Activated CD8-positive, alpha-beta memory T cell treated with anti-CD3 and anti-CD28 coated beads for 4 hours (primary cell): Measurements from ENCODE around the gene EPB41L2.
A peak's percentile ranks its signal among the peaks of the same experiment; 100 is the strongest.
"Not testable (repeated sequence)": the region's sequence is repeated elsewhere in the genome, so short reads cannot be mapped to it uniquely, and the experiment has no call there.

ENCODE experiments used
- DNase-seq, 2 donors: peaks; one replicate each; pipeline ENCODE4 v3.0.0-alpha.2; 2020; ENCODE audit warnings: low read depth in 2 of 2

The EPB41L2 gene

DNA sequence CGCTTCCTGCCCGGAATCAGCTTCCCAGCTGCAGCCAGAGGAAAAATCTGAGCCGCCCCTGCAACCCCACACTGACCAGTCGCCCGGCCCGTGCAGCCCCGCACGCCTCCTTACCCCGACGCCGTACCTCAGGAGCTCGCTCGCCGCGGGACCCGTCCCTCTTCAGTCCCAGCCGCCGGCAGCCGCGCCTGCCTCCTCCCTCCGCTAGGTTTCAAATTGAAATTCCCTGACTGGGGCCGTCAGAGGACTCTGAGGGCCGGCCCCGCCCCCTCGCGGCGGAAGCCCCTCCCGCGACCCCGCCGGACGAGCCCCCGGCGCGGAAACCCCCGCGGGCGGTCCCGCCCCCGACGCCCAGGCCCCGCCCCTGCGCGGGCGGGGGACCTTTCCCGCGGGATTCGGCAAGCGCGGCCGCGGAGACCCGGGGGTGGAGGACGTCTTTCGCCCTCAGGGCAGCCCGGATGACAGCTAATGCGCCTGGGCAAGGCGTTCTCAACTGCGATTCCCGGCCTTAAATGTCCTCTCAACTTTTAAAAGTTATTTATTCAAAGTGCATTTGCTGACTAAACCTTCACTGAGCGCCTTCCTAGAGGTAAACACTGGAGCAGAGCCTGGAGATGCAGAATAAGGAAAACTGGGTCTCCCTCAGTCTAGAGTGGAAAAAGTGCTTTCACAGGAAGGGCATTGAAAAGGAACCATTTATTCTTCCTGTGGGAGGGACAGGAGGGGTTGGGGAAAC, at the start of gene EPB41L2:
Gene EPB41L2 (minus strand): TSS at position 218 of the 736 bp plus-strand sequence. CDS start 106,760 bp downstream, outside the sequence.
- DNase-seq, result peak; percentile 60 to 65

DNA sequence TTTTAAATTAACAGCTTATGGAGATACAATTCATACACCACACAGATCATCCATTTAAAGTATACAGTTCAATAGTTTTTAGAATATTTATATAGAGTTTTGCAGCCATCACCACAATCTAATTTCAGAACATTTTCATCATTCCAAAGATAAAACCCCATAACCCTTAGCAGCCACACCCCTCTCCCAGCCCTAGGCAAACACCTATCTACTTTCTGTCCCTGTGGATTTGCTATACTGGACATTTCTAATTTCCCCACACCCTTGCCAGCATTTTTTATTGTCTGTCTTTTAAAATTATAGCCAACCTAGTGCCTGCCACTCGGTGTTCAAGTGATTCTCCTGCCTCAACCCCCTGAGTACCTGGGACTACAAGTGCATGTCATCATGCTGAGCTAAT, 49.2 kb upstream of the EPB41L2 start:
- DNase-seq, result no peak

DNA sequence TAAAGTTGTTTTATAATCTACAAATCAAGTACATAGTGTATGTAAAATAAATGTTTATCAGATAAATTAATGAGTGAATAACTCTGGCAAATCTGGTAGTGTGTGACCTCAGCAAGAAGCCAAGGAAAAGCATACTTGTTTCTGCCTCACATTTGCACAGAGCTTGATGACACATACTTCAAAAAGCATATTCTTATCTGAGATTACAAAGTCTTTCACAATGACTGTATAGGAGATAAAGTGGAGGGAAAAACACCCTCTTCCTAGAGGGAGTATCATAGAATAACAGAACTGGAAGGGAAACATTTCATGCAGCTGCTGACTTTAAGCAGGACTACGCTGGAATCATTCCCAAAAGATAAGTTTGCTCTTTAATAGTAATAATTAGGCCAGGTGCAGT, 44.1 kb upstream of the EPB41L2 start:
- no peak for DNase-seq

DNA sequence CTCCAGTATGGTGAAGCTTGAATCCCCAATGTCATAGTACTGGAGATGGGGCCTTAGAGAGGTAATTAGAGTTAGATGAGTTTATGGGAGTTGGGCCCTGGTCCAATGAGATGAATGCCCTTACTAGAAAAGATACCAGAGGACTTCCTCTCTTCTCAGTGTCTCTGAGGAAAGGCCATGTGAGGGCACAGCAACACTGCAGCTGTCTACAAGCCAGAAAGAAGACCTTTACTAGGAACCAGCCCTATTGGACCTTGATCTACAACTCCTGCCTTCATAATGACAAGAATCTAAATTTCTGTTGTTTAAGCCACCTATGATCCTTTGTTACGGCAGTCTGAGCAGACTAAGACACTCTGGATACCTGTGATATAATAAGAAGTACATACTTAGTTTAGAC, 40.9 kb upstream of the EPB41L2 start:
- DNase-seq, result no peak

DNA sequence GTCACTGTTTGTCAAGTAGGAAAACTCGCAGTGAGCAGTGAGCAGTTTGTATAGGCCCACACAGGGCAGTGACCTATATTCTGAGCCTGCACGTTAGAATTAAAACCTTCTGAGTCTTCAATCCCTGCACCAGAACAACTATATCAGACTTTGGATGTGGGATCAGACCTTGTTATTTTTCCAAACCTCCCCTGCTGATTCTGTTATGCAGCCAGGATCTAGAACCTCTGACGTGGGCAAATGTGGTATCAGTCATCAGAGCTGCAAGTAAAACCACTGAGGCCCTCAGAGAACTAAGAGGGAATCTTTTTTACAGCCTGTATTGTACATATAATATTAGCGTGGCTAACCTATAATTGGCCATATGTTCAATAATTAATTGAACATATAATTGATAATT, 40.3 kb upstream of the EPB41L2 start:
- DNase-seq, result no peak

DNA sequence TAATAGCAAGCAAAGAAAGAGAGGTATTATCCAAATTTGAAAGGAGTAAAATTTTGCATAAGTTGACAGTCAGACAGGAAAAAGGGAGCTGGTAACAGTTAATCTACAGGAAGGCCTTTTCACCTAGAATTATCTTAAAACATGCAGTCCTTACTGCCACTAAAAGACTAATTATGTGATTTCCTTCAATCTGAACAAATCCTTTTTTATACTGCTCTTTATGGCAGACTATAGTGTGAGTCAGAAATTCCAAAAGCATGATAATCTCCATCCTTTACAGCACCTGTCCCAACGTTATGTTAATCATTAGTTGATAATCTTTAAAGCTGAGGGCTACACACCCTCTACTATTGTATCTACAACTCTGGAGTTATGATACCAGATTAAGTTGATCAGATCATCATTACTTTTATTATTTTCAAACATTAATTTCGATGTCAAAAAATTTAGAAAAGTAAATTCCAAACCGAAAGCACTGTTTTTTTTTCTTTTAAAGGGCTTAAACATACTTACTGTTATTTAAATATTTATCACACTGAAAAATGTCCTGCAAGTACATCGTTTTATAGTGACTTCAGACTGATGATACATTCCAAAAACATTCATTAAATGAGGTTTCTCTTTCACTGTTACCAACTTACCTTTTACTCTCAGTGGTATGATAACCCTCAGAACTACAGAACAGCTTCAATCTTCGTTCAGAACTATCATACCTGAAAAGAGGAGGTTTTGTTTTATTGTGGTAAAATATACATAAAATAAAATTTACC, 39.1 kb upstream of the EPB41L2 start:
- DNase-seq, result no peak

DNA sequence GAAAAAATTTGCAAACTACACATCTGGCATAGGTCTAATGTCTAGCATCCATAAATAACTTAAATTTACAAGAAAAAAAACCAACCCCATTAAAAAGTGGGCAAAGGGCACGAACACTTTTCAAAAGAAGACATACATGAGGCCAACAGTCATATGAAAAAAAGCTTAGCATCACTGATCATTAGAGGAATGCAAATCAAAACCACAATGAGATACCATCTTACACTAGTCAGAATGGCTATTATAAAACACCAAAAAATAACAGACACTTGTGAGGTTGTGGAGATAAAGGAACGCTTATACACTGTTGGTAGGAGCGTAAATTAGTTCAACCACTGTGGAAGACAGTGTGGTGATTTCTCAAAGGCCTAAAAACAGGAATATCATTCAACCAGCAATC, 33.7 kb upstream of the EPB41L2 start:
- no peak for DNase-seq

DNA sequence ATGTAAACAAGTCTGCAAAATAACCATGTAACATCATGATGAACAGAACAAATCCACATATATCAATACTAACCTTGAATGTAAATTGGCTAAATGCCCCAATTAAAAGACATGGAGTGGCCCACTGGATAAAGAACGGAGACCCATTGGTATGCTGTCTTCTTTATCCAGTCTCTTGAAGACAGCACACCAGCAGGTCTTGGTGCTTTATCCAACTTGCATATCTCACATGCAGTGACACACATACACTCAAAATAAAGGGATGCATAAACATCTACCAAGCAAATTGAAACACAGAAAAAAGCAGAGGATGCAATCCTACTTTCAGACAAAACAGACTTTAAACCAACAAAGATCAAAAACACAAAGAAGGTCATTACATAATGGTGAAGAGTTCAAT, 30.3 kb upstream of the EPB41L2 start:
- no peak for DNase-seq

DNA sequence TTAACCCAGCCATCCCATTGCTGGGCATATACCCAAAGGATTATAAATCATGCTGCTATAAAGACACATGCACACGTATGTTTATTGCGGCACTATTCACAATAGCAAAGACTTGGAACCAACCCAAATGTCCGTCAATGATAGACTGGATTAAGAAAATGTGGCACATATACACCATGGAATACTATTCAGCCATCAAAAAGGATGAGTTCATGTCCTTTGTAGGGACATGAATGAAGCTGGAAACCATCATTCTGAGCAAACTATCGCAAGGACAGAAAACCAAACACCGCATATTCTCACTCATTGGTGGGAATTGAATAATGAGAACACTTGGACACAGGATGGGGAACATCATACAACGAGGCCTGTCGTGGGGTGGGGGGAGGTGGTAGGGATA, 28.9 kb upstream of the EPB41L2 start:
- DNase-seq, result not testable (repeated sequence)

DNA sequence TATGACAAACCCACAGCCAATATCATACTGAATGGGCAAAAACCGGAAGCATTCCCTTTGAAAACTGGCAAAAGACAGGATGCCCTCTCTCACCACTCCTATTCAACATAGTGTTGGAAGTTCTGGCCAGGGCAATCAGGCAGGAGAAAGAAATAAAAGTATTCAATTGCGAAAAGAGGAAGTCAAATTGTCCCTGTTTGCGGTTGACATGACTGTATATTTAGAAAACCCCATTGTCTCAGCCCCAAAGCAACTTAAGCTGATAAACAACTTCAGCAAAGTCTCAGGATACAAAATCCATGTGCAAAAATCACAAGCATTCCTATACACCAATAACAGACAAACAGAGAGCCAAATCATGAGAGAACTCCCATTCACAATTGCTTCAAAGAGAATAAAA, 27.3 kb upstream of the EPB41L2 start:
- DNase-seq, result not testable (repeated sequence)

DNA sequence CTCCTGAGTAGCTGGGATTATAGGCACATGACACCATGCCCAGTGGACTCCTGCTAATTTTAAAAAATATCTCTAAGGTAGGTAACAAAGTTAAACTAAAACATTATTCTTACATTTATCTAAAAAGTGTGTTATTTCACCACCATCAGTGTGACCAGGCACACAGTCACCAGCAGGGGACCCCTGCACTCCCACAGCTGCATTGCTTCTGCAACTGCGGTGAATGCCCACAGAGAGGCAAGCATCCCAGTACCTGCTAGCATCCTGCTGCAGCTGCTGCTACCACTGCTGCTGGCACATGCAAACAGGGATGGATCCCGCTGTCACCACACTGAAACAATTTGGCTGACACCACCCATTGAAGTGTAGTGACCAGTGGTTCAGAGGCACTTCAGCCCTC, 21.9 kb upstream of the EPB41L2 start:
- DNase-seq, result no peak

DNA sequence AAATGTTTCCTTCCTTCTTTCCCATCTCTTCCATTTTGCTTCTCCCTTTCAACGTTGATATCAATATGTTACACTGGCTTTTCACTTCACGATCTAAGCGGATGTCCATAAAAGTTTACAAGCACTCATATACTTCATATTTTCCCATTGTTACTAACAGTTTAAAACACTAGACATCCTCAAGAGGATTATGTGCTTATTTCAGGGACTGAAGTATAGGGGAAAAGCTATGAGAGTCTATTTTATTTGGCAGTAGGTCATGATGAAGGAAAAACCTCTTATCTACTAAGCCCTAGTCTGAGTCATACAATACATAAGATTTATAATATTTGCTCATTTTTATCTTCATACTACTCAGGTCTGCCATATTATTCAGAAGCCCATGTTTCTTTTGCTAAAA, 20.6 kb upstream of the EPB41L2 start:
- DNase-seq, result no peak

DNA sequence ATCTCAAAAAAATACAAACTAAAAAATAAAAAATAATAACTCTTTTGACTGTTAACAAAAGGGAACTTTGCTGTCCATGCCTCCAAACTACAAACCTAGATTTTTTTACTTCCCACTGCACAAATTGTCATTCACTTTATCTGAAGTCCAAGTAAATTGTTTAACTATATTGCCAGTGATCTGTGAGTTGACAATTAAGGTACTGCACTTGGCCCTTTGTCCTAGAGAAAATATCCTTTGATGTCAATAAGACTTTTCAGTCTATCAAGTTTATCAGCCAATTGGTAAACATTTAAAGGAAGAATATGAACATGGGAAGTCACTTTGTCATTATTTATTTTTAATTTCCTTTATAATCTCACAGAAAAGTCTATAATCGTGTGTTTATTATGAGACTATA, 19.3 kb upstream of the EPB41L2 start:
- no peak for DNase-seq

DNA sequence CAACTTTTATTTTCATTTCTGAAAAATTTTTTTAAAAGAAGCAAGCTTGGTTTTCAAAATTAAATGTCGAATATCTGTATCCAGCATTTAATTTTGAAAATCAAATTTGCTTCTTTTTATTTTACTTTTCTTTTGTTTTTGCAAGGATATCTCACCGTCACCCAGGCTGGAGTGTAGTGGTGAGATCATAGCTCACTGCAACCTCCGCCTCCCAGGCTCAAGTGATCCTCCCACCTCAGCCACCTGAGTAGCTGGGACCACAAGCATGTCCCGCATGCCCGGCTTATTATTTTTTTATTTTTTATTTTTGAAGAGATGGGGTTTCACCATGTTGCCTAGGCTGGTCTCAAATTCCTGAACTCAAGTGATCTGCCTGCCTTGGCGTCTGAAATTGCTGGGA, 17.0 kb upstream of the EPB41L2 start:
- no peak for DNase-seq

DNA sequence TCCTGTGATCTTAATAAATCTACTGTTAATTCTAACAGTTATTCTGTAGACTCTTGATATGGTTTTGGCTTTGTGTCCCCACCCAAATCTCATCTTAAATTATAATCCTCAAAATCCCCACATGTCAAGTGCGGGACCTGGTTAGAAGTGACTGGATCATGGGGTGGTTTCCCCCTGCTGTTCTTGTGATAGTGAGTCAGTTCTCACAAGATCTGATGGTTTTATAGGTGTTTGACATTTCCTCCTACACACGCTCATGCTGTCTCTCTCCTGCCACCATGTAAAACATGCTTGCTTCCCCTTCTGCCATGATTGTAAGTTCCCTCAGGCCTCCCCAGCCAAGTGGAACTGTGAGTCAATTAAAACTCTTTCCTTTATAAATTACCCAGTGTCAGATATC, 10.5 kb upstream of the EPB41L2 start:
- no peak for DNase-seq

DNA sequence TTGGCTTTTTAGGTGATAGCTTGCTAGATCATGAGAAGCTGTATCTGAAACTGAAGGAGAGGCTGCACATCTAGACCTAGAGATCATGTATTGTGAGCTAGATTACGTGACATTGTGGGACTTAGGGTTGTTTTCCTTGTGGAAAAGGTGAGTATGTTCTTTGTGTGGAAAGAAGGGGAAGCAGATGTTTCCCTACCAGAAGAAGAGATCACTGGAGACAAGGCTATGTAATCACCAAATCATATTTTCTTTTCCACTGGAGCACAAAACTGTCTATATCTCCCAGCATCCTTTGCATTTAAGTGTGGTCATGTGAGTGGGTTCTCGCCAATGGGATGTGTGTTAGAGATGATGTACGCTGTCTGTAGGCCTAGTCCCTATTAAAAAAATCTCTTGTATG, 7.0 kb upstream of the EPB41L2 start:
- no peak for DNase-seq

DNA sequence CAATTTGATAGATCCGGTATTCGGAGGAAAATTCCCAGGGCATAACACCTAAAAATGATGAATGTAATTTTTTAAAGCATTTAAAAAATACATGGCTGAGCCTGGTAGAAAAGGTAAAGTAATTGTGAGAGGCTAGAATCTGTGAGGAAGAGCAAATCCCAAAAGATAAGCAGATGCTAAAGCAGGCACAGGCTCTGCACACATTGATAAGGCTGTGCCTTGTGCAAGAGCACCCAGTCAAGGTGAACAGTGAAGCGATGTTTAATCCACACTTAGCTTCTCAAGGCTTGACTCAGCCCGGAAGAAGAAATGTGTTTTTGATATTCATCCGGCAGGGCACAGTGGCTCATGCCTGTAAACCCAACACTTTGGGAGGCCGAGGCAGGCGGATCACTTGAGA, 5.1 kb upstream of the EPB41L2 start:
- DNase-seq, result no peak

DNA sequence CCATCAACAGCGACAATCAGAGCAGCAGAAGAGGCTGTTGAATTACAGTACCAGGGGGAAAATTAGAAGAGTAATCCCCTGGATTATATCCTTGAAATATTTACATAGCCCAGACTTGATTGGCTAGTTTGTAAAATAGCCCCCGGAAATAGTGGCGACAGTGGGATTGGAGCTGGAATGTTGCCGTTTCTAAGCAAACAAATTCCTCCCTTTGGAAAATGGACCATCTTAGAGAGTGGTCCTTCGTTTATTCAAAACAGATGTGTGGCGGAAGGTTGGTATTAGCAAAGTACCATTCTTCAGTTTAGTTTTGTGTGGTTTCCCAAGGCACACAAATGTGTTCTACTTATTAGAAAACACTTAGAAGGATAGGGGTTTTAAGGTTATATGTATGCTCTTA, 4.5 kb upstream of the EPB41L2 start:
- DNase-seq, result no peak

DNA sequence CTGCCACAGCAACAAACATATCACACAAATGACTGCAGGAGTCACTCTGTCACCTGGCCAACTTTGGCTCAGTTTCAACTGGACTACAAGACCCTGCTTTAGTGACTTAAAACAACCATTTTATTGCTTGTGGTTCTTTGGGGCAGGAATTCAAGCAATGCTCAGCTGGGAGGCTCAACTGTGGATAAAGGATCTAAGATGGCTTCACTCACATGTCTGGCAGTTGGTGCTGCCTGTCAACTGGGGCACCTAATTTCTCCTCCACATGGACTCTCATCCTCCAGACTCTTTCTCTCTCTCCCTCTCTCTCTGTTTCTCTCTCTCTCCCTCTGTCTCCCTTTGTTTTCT, 2.8 kb upstream of the EPB41L2 start:
- no peak for DNase-seq

DNA sequence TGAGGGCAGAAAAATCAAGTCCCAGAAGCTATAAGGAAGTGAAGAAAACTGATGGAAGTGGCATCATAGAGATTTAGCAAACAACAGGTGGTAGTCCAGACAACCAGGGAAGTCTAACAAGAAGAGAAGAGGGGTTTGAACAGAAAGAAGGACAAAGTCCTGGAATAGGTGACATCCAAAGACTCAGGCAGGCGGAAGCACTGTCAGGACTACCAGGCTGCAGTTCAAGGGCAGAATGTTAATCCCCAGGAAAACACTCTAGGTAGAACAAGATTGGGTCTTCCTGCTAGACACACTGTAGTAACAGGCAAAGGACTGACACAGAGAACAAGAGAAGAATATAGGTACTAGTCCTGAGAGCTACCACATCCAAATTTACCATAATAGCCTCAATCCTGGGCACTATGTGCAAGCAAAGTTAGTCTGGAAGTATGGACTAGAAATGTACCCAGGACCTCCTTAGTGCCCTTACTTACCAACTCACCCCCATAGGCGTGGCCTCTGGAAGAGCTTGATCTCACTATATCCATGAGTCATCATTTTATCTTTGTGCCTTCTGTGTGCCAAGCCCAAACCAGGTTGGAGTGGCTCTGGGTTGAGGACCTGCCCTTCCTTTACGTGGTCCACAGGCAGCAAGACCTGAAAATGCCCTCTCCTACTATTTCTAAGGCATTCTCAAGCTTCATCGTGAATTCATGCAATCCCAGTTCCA, 2.2 kb upstream of the EPB41L2 start:
- no peak for DNase-seq

DNA sequence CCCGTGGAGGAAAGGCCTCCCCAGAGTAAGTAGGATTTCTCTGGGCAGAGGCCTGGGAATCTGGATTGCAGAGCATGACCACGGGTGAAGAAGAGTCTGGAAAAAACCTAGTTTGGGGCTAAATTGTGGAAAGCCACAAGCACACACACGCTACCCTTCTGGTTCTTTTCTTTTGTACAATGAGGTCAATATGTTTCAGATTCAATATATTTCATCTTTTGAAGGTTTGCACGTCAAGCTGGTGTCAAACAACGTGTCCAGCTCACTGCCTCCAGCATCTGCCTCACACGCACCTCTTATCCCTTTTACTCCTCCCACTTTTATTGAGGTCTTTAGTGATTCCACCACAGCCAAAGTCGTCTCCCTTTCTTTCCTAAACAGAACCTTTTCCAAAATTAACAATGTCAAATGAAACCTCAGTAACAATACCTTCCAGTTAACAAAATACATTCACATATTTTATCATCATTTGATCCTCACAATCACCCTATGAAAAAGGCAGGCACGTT, 773 bp upstream of the EPB41L2 start:
- no peak for DNase-seq

DNA sequence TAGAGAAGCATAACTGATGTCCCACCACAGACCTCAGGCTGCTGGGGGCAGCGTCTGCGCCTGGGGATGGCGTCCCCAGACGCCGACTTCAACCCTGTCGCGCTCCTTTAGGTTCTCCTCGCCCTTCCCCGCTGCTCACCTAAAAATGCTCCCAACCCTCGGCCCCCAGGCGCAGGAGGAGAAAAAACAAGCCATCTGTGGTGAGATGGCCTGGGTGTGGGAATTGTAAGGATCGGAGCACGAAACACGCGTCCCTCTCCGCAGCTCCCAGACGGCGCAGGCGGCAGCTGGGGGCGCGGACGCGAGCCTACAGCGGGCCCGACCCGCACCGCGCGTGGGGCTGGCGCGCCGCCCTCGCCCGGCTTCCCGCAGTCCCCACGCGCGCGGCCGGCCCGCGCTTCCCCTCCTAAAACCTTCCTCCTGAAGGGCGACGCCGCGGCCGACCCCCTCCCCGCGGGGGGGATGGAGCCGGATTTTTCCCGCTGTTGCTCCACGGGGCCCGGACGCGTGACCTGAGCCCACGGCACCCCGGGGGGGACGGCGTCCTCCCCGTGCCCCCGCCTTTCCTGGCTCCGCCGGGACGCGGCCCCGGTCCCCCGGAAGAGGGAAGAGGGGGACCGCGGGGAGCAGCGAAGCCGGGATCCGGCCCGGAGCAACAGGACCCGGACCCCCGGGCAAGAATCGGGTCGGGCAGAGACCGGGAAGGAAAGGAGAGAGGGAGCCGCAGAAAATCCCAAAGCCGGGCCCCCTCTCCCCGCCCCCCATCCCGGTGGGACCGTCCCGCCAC, 611 bp downstream of the EPB41L2 start:
- DNase-seq, result no peak
